ENCODE measurements around the gene CDK13. TPM values are rescaled to one million over a fixed set of nuclear protein-coding genes. Genes with fewer than 3 reads are reported as not detected.

Gene CDK13
- total RNA-seq, 4 donors from 2014 or later = 56.0 to 99.0 (median 72.6) TPM

- peaks cover 0 to 22% of the 10 kb centered on the region in 2 donors for H3K36me3 ChIP-seq
- 85 to 91% methylated on average over 1 of the region's 1 CpG for WGBS, 2 donors (ENCODE audit: low coverage in 1 of 2)
- TF ChIP-seq POLR2AphosphoS5 (IDR thresholded peaks at IDR 0.05) = no peak
- TF ChIP-seq POLR2A (IDR thresholded peaks at IDR 0.05) = no peak
- no peak for TF ChIP-seq CTCF (IDR thresholded peaks at IDR 0.05)
- TF ChIP-seq EP300 (IDR thresholded peaks at IDR 0.05) = no peak
- H3K27me3 ChIP-seq = no peaks in the 10 kb centered on the region
- no peak for ATAC-seq
- no peak overlapping the region for H3K27ac ChIP-seq
- no peak overlapping the region for H3K4me3 ChIP-seq
- H3K9me3 ChIP-seq = no peaks in the 10 kb centered on the region
- H3K4me1 ChIP-seq = no peaks in the 10 kb centered on the region
Observed at GRCh38 chr7:40047661-40048060, 97.6 kb downstream of the CDK13 start.

GRCh38 chr7:40057292-40057691 is 107.2 kb downstream of the CDK13 start:
- TF ChIP-seq CTCF (IDR thresholded peaks at IDR 0.05) = no peak
- no peaks in the 10 kb centered on the region for H3K27me3 ChIP-seq
- H3K4me3 ChIP-seq = no peak overlapping the region
- peaks cover 0 to 19% (median 0%) of the 10 kb centered on the region in 3 donors for H3K4me1 ChIP-seq
- no peak overlapping the region for H3K27ac ChIP-seq
- WGBS, 2 donors (ENCODE audit: low coverage in 1 of 2) = 9 to 13% methylated on average over 1 to 2 of the region's 2 CpGs
- peaks cover 0 to 17% of the 10 kb centered on the region in 2 donors for H3K36me3 ChIP-seq
- no peak for ATAC-seq
- no peaks in the 10 kb centered on the region for H3K9me3 ChIP-seq

GRCh38 chr7:40058026-40058425 is 108.0 kb downstream of the CDK13 start:
- no peak for ATAC-seq

GRCh38 chr7:40058636-40059035 is 108.6 kb downstream of the CDK13 start:
- Histone ChIP-seq H3K27ac (no peak overlapping the region), H3K4me3 (no peak overlapping the region), H3K4me1 (peaks cover 0 to 19% (median 0%) of the 10 kb centered on the region in 3 donors), H3K27me3 (no peaks in the 10 kb centered on the region), H3K36me3 (peaks cover 0 to 28% of the 10 kb centered on the region in 2 donors), H3K9me3 (no peaks in the 10 kb centered on the region)
- no peak for ATAC-seq
- TF ChIP-seq CTCF (IDR thresholded peaks at IDR 0.05) (no peak), POLR2A (IDR thresholded peaks at IDR 0.05) (no peak), POLR2AphosphoS5 (IDR thresholded peaks at IDR 0.05) (no peak), EP300 (IDR thresholded peaks at IDR 0.05) (no peak)

More at GRCh38 chr7:40058026-40058425, 108.0 kb downstream of the CDK13 start:
- Histone ChIP-seq H3K4me1 (peaks cover 0 to 19% (median 0%) of the 10 kb centered on the region in 3 donors), H3K27ac (no peak overlapping the region), H3K4me3 (no peak overlapping the region), H3K9me3 (no peaks in the 10 kb centered on the region), H3K27me3 (no peaks in the 10 kb centered on the region), H3K36me3 (peaks cover 0 to 21% of the 10 kb centered on the region in 2 donors)
- TF ChIP-seq POLR2AphosphoS5 (IDR thresholded peaks at IDR 0.05) (no peak), POLR2A (IDR thresholded peaks at IDR 0.05) (no peak), CTCF (IDR thresholded peaks at IDR 0.05) (no peak)
- WGBS, 2 donors (ENCODE audit: low coverage in 1 of 2) = 61 to 65% methylated on average over 2 of the region's 2 CpGs

GRCh38 chr7:40059057-40059456 is 109.0 kb downstream of the CDK13 start:
- ATAC-seq = no peak
- WGBS, 2 donors (ENCODE audit: low coverage in 1 of 2) = 81 to 87% methylated on average over 6 of the region's 6 CpGs
- Histone ChIP-seq H3K9me3 (no peaks in the 10 kb centered on the region), H3K27me3 (no peaks in the 10 kb centered on the region), H3K36me3 (peaks cover 0 to 32% of the 10 kb centered on the region in 2 donors), H3K4me3 (no peak overlapping the region), H3K27ac (no peak overlapping the region), H3K4me1 (peaks cover 0 to 19% (median 0%) of the 10 kb centered on the region in 3 donors)
- TF ChIP-seq POLR2A (IDR thresholded peaks at IDR 0.05) (no peak), CTCF (IDR thresholded peaks at IDR 0.05) (no peak), POLR2AphosphoS5 (IDR thresholded peaks at IDR 0.05) (no peak), EP300 (IDR thresholded peaks at IDR 0.05) (no peak)
